GM23338 (cell line): ENCODE data around the gene WBP2. TPM values are rescaled to one million over a fixed set of nuclear protein-coding genes. Genes with fewer than 3 reads are reported as not detected.

Experiments used
- ATAC-seq: fragments of 200-7000 bp; cut with Tn5 transposase; 3 replicates; pipeline ENCODE4 v1.9.1; 2020
- DNase-seq: peaks from one replicate; pipeline ENCODE4 v3.0.0-alpha.2; 2015; ENCODE audit warnings: low spot score
- H2AFZ ChIP-seq: fragments of 200-600 bp; sonication (generic); 2 replicates; pipeline ENCODE4 v1.8.0; 2016; ENCODE audit warnings: antibody characterized with exemption, mild to moderate bottlenecking, moderate library complexity
- H3F3A ChIP-seq: fragments of 200-600 bp; sonication (generic); replicated peaks from 2 replicates; pipeline ENCODE4 v1.8.0; 2017; ENCODE audit warnings: antibody characterized with exemption, mixed run types, low read depth
- H3K27ac ChIP-seq: fragments of 200-600 bp; sonication (generic); 2 replicates; pipeline ENCODE4 v1.6.1; 2016; ENCODE audit warnings: low read depth
- H3K27me3 ChIP-seq: fragments of 200-600 bp; sonication (generic); 2 replicates; pipeline ENCODE4 v1.8.0; 2016; ENCODE audit warnings: mild to moderate bottlenecking, mixed run types, moderate library complexity; ENCODE audit not compliant: insufficient read depth
- H3K36me3 ChIP-seq: fragments of 200-600 bp; sonication (generic); 2 replicates; pipeline ENCODE4 v1.8.0; 2016; ENCODE audit warnings: mild to moderate bottlenecking; ENCODE audit not compliant: insufficient read depth
- H3K4me1 ChIP-seq: fragments of 200-600 bp; sonication (generic); 2 replicates; pipeline ENCODE4 v1.8.0; 2016; ENCODE audit warnings: mild to moderate bottlenecking, moderate library complexity; ENCODE audit not compliant: insufficient read depth
- H3K4me2 ChIP-seq: fragments of 200-600 bp; sonication (generic); 2 replicates; pipeline ENCODE4 v1.7.1; 2017; ENCODE audit warnings: mixed run types
- H3K4me3 ChIP-seq: fragments of 200-600 bp; sonication (generic); 2 replicates; pipeline ENCODE4 v1.6.1; 2016; ENCODE audit warnings: mixed run types
- H3K79me2 ChIP-seq: fragments of 200-600 bp; sonication (generic); replicated peaks from 2 replicates; pipeline ENCODE4 v1.8.0; 2017; ENCODE audit warnings: mild to moderate bottlenecking; ENCODE audit not compliant: insufficient read depth
- H3K9me2 ChIP-seq: fragments of 200-600 bp; sonication (generic); 2 replicates; pipeline ENCODE4 v1.8.0; 2017; ENCODE audit not compliant: insufficient read depth
- H4K20me1 ChIP-seq: fragments of 200-600 bp; sonication (generic); replicated peaks from 2 replicates; pipeline ENCODE4 v1.8.0; 2017; ENCODE audit warnings: mild to moderate bottlenecking; ENCODE audit not compliant: insufficient read depth
- H3K27ac Mint-ChIP-seq: 2 replicates; pipeline ENCODE4 v1.8.0; 2020; ENCODE audit warnings: inconsistent platforms, mild to moderate bottlenecking, moderate library complexity, mixed read lengths
- H3K27me3 Mint-ChIP-seq: 3 replicates; pipeline ENCODE4 v1.8.0; 2022; ENCODE audit warnings: low read depth, mild to moderate bottlenecking, moderate library complexity, mixed read lengths, inconsistent platforms; ENCODE audit not compliant: insufficient read depth, poor library complexity
- H3K36me3 Mint-ChIP-seq: 3 replicates; pipeline ENCODE4 v1.8.0; 2021; ENCODE audit warnings: low read depth, mild to moderate bottlenecking, inconsistent platforms, moderate library complexity, mixed read lengths
- H3K4me1 Mint-ChIP-seq: 3 replicates; pipeline ENCODE4 v1.8.0; 2020; ENCODE audit warnings: mild to moderate bottlenecking, inconsistent platforms, mixed read lengths
- H3K4me3 Mint-ChIP-seq: 3 replicates; pipeline ENCODE4 v1.8.0; 2021; ENCODE audit warnings: moderate library complexity, mild to moderate bottlenecking, inconsistent platforms, mixed read lengths
- H3K9me3 Mint-ChIP-seq: 3 replicates; pipeline ENCODE4 v1.8.0; 2020; ENCODE audit warnings: moderate library complexity, mild to moderate bottlenecking, inconsistent platforms, mixed read lengths
- CREB1 ChIP-seq: fragments of 250-450 bp; sonication (Bioruptor Pico); IDR thresholded peaks from 2 replicates; pipeline ENCODE4 v1.5.0; 2020; ENCODE audit warnings: low read depth, mild to moderate bottlenecking, moderate library complexity
- EZH2 ChIP-seq: fragments of 200-600 bp; sonication (generic); IDR thresholded peaks from one replicate; pipeline ENCODE4 v1.8.0; 2017; ENCODE audit warnings: antibody characterized with exemption, mild to moderate bottlenecking, low read depth; ENCODE audit not compliant: unreplicated experiment
- NANOG ChIP-seq: IDR thresholded peaks from 2 replicates; pipeline ENCODE4 v1.6.1; 2016; ENCODE audit warnings: antibody characterized with exemption, borderline replicate concordance
- POLR2AphosphoS5 ChIP-seq: IDR thresholded peaks from 2 replicates; pipeline ENCODE4 v1.6.1; 2016; ENCODE audit warnings: antibody characterized with exemption, low read depth
- STAT1 ChIP-seq: IDR thresholded peaks from one replicate; pipeline ENCODE4 v1.6.1; 2016; ENCODE audit warnings: antibody characterized with exemption; ENCODE audit not compliant: unreplicated experiment
- ZNF331 ChIP-seq: fragments of 250-450 bp; sonication (Bioruptor Pico); IDR thresholded peaks from 2 replicates; pipeline ENCODE4 v1.5.0; 2020; ENCODE audit warnings: low read depth, mild to moderate bottlenecking, moderate library complexity
- polyA plus RNA-seq: library from polyadenylated mRNA; unstranded; fragments of >200 nt; fragmentation: Nextera tagmentation; extraction: Ambion mirVana; gene quantifications from 2 replicates; pipeline ENCODE4 v1.2.1, GENCODE V29; 2016
- total RNA-seq: library from RNA; depleted of rRNA; stranded (reverse); fragments of >200 nt; shearing (Covaris generic); gene quantifications from 2 replicates; pipeline ENCODE4 v1.2.3, GENCODE V29; 2014
- TF ChIP-seq, protein P1 (sequence below): IDR thresholded peaks from one replicate; pipeline ENCODE4 v1.6.1; 2018; ENCODE audit warnings: antibody characterized with exemption; ENCODE audit not compliant: unreplicated experiment
- TF ChIP-seq, protein P2 (sequence below): IDR thresholded peaks from 2 replicates; pipeline ENCODE4 v1.6.1; 2016; ENCODE audit warnings: antibody characterized with exemption
- TF ChIP-seq, protein P3 (sequence below): fragments of 250-450 bp; sonication (Bioruptor Pico); IDR thresholded peaks from 2 replicates; pipeline ENCODE4 v1.5.0; 2020; ENCODE audit warnings: mild to moderate bottlenecking, moderate library complexity

Gene WBP2
- total and polyA plus RNA-seq, 2 experiments from 2014 or later: 36.2 to 63.5 TPM

DNA sequence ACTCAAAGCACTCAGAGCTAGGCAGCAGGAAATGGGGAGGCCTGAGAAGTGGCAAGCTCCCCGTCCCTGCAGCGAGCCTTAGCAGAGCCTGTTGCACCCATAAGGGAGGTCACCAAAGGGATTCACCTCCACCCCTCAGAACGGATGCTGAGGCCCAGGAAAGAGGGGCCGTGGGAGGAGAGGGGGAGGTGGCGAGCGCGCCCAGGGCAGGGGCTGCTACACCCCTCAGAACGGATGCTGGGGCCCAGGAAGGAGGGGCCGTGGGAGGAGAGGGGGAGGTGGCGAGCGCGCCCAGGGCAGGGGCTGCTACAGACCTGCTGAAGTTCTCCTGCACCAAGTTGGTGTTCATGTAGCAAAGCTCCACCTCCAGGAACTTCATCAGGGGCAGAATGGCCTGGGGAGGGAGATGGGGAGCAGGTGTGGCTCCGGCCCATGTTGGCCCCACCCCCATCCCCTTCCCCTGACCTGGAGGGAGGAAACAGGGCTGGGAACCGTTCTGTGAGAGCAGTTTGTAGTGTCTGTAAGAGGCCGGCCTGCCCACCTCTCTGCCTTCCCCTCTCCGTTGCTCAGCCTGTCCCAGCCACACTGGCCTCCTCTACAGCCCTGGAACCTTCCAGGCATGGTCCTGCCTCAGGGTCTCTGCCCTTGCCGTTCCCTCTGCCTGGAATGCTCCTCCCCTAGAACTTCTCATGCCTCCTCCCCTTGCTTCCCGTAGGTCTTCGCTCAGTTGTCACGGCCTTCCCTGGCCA lies 22.3 kb downstream of the WBP2 start:
- DNase-seq (peak; percentile 85), ATAC-seq (peak; percentile 49)
- H3K4me1 ChIP-seq: peaks cover 39% of the 10 kb centered on the region
- H3K27me3 ChIP-seq: no peaks in the 10 kb centered on the region
- Mint-ChIP-seq H3K27ac (peak overlapping the region; percentile 85), H3K9me3 (peaks cover 3% of the 10 kb centered on the region; the same call in 1 of the 3 replicates), H3K4me1 (peaks cover 40% of the 10 kb centered on the region), H3K27me3 (peaks cover 12% of the 10 kb centered on the region), H3K4me3 (peak overlapping the region; percentile 65), H3K36me3 (peaks cover 3% of the 10 kb centered on the region; the same call in 1 of the 3 replicates)
- H3K9me2 ChIP-seq: no peaks in the 10 kb centered on the region
- H4K20me1 ChIP-seq: no peaks in the 10 kb centered on the region
- peak overlapping the region; percentile 56 for H2AFZ ChIP-seq
- peak overlapping the region; percentile 46 for H3K4me3 ChIP-seq
- peaks cover 26% of the 10 kb centered on the region for H3F3A ChIP-seq
- TF ChIP-seq STAT1: no peak
- no peak for TF ChIP-seq EZH2
- TF ChIP-seq CREB1: no peak
- no peak for TF ChIP-seq NANOG
- peak; percentile 30; the same call in 1 of the 2 replicates for TF ChIP-seq POLR2AphosphoS5
- no peaks in the 10 kb centered on the region for H3K79me2 ChIP-seq
- peak overlapping the region; percentile 77 for H3K4me2 ChIP-seq
- H3K36me3 ChIP-seq: no peaks in the 10 kb centered on the region
- peak overlapping the region; percentile 65 for H3K27ac ChIP-seq

DNA sequence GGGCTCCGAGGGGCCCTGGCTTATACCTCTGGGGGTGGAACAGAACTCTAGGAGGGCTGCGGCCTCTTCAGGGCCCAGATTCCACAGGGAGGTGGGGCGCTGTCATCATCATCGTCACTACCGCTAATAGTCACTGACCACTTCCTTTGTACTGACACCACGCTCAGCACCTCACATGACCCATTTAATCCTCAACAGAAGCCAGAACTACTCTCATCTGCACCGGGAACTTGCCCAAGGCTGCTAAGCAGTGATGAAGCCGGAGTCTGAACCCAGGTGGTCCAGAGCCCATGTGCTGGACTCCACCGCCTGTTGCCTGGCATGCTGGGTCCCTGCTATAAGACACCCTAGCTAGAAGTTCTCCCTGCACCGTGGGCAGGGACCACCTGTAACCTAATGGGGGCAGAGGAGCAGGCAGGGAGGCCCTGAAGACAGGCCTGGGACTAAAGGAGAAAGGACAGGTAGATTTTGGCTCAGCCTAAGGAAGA lies 22.9 kb downstream of the WBP2 start:
- peak overlapping the region; percentile 56; the same call in 1 of the 2 replicates for H2AFZ ChIP-seq
- DNase-seq (no peak), ATAC-seq (no peak)
- Mint-ChIP-seq H3K27ac (peak overlapping the region; percentile 85), H3K4me3 (peak overlapping the region; percentile 65), H3K27me3 (peaks cover 10% of the 10 kb centered on the region), H3K36me3 (peaks cover 3% of the 10 kb centered on the region; the same call in 1 of the 3 replicates), H3K9me3 (peaks cover 3% of the 10 kb centered on the region; the same call in 1 of the 3 replicates), H3K4me1 (peaks cover 41% of the 10 kb centered on the region)
- H3K27ac ChIP-seq: peak overlapping the region; percentile 65; the same call in 1 of the 2 replicates
- H3K36me3 ChIP-seq: no peaks in the 10 kb centered on the region
- H3K4me3 ChIP-seq: peak overlapping the region; percentile 46
- H3K4me2 ChIP-seq: peak overlapping the region; percentile 77
- no peaks in the 10 kb centered on the region for H3K27me3 ChIP-seq
- no peaks in the 10 kb centered on the region for H3K79me2 ChIP-seq
- no peaks in the 10 kb centered on the region for H3K9me2 ChIP-seq
- TF ChIP-seq STAT1 (no peak), CREB1 (no peak), POLR2AphosphoS5 (no peak), NANOG (no peak), ZNF331 (no peak)
- TF ChIP-seq, protein P1, sequence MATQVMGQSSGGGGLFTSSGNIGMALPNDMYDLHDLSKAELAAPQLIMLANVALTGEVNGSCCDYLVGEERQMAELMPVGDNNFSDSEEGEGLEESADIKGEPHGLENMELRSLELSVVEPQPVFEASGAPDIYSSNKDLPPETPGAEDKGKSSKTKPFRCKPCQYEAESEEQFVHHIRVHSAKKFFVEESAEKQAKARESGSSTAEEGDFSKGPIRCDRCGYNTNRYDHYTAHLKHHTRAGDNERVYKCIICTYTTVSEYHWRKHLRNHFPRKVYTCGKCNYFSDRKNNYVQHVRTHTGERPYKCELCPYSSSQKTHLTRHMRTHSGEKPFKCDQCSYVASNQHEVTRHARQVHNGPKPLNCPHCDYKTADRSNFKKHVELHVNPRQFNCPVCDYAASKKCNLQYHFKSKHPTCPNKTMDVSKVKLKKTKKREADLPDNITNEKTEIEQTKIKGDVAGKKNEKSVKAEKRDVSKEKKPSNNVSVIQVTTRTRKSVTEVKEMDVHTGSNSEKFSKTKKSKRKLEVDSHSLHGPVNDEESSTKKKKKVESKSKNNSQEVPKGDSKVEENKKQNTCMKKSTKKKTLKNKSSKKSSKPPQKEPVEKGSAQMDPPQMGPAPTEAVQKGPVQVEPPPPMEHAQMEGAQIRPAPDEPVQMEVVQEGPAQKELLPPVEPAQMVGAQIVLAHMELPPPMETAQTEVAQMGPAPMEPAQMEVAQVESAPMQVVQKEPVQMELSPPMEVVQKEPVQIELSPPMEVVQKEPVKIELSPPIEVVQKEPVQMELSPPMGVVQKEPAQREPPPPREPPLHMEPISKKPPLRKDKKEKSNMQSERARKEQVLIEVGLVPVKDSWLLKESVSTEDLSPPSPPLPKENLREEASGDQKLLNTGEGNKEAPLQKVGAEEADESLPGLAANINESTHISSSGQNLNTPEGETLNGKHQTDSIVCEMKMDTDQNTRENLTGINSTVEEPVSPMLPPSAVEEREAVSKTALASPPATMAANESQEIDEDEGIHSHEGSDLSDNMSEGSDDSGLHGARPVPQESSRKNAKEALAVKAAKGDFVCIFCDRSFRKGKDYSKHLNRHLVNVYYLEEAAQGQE: no peak
- TF ChIP-seq, protein P2, sequence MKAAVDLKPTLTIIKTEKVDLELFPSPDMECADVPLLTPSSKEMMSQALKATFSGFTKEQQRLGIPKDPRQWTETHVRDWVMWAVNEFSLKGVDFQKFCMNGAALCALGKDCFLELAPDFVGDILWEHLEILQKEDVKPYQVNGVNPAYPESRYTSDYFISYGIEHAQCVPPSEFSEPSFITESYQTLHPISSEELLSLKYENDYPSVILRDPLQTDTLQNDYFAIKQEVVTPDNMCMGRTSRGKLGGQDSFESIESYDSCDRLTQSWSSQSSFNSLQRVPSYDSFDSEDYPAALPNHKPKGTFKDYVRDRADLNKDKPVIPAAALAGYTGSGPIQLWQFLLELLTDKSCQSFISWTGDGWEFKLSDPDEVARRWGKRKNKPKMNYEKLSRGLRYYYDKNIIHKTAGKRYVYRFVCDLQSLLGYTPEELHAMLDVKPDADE: no peak
- TF ChIP-seq, protein P3, sequence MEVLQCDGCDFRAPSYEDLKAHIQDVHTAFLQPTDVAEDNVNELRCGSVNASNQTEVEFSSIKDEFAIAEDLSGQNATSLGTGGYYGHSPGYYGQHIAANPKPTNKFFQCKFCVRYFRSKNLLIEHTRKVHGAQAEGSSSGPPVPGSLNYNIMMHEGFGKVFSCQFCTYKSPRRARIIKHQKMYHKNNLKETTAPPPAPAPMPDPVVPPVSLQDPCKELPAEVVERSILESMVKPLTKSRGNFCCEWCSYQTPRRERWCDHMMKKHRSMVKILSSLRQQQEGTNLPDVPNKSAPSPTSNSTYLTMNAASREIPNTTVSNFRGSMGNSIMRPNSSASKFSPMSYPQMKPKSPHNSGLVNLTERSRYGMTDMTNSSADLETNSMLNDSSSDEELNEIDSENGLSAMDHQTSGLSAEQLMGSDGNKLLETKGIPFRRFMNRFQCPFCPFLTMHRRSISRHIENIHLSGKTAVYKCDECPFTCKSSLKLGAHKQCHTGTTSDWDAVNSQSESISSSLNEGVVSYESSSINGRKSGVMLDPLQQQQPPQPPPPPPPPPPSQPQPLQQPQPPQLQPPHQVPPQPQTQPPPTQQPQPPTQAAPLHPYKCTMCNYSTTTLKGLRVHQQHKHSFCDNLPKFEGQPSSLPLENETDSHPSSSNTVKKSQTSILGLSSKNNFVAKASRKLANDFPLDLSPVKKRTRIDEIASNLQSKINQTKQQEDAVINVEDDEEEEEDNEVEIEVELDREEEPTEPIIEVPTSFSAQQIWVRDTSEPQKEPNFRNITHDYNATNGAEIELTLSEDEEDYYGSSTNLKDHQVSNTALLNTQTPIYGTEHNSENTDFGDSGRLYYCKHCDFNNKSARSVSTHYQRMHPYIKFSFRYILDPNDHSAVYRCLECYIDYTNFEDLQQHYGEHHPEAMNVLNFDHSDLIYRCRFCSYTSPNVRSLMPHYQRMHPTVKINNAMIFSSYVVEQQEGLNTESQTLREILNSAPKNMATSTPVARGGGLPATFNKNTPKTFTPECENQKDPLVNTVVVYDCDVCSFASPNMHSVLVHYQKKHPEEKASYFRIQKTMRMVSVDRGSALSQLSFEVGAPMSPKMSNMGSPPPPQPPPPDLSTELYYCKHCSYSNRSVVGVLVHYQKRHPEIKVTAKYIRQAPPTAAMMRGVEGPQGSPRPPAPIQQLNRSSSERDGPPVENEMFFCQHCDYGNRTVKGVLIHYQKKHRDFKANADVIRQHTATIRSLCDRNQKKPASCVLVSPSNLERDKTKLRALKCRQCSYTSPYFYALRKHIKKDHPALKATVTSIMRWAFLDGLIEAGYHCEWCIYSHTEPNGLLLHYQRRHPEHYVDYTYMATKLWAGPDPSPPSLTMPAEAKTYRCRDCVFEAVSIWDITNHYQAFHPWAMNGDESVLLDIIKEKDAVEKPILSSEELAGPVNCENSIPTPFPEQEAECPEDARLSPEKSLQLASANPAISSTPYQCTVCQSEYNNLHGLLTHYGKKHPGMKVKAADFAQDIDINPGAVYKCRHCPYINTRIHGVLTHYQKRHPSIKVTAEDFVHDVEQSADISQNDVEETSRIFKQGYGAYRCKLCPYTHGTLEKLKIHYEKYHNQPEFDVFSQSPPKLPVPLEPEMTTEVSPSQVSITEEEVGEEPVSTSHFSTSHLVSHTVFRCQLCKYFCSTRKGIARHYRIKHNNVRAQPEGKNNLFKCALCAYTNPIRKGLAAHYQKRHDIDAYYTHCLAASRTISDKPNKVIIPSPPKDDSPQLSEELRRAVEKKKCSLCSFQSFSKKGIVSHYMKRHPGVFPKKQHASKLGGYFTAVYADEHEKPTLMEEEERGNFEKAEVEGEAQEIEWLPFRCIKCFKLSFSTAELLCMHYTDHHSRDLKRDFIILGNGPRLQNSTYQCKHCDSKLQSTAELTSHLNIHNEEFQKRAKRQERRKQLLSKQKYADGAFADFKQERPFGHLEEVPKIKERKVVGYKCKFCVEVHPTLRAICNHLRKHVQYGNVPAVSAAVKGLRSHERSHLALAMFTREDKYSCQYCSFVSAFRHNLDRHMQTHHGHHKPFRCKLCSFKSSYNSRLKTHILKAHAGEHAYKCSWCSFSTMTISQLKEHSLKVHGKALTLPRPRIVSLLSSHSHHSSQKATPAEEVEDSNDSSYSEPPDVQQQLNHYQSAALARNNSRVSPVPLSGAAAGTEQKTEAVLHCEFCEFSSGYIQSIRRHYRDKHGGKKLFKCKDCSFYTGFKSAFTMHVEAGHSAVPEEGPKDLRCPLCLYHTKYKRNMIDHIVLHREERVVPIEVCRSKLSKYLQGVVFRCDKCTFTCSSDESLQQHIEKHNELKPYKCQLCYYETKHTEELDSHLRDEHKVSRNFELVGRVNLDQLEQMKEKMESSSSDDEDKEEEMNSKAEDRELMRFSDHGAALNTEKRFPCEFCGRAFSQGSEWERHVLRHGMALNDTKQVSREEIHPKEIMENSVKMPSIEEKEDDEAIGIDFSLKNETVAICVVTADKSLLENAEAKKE: no peak
- peaks cover 30% of the 10 kb centered on the region for H3F3A ChIP-seq
- peaks cover 44% of the 10 kb centered on the region for H3K4me1 ChIP-seq
- no peaks in the 10 kb centered on the region for H4K20me1 ChIP-seq
